Natural killer cell (primary cell): ENCODE data around the gene EGFR. TPM values are rescaled to one million over a fixed set of nuclear protein-coding genes. Genes with fewer than 3 reads are reported as not detected.

Experiments
- ATAC-seq, 3 donors: fragments of 150-1000 bp in 2 of 3; fragments of 200-7000 bp in 1 of 3; cut with Tn5 transposase; 1 replicate in 1 of 3; 2 replicates in 2 of 3; pipeline ENCODE4 v1.10.0; 2021; ENCODE audit warnings: mild to moderate bottlenecking in 2 of 3, moderate library complexity in 2 of 3
- DNase-seq, 2 donors: peaks; one replicate each; pipeline versions ENCODE4 v3.0.0 to v3.0.0-alpha.2; 2013 to 2021; ENCODE audit warnings: mixed read lengths in 1 of 2
- H3K27ac ChIP-seq: one replicate; pipeline ENCODE4 v1.5.1; 2013; ENCODE audit warnings: mild to moderate bottlenecking, low read length
- H3K27me3 ChIP-seq: one replicate; pipeline ENCODE4 v1.6.1; 2013; ENCODE audit warnings: low read length; ENCODE audit not compliant: control insufficient read depth, insufficient read depth
- H3K36me3 ChIP-seq: one replicate; pipeline ENCODE4 v1.6.1; 2013; ENCODE audit warnings: low read length; ENCODE audit not compliant: control insufficient read depth, insufficient read depth
- H3K4me1 ChIP-seq: one replicate; pipeline ENCODE4 v1.6.1; 2013; ENCODE audit warnings: low read length; ENCODE audit not compliant: control insufficient read depth, insufficient read depth
- H3K4me3 ChIP-seq: one replicate; pipeline ENCODE4 v1.5.1; 2013; ENCODE audit warnings: low read length
- H3K9me3 ChIP-seq: one replicate; pipeline ENCODE4 v1.6.1; 2013; ENCODE audit warnings: low read length; ENCODE audit not compliant: control insufficient read depth, insufficient read depth
- H3K27ac Mint-ChIP-seq, 2 donors: one replicate each; pipeline ENCODE4 v1.8.0; 2022; ENCODE audit warnings: mild to moderate bottlenecking in 2 of 2, mixed read lengths in 2 of 2, moderate library complexity in 1 of 2
- H3K27me3 Mint-ChIP-seq, 2 donors: one replicate each; pipeline ENCODE4 v1.8.0; 2022; ENCODE audit warnings: low read depth in 2 of 2, mixed read lengths in 2 of 2
- H3K36me3 Mint-ChIP-seq: one replicate; pipeline ENCODE4 v1.8.0; 2022; ENCODE audit warnings: mixed read lengths
- H3K4me1 Mint-ChIP-seq, 2 donors: one replicate each; pipeline ENCODE4 v1.8.0; 2022; ENCODE audit warnings: mixed read lengths in 2 of 2
- H3K4me3 Mint-ChIP-seq: one replicate; pipeline ENCODE4 v1.8.0; 2022; ENCODE audit warnings: mild to moderate bottlenecking, moderate library complexity, mixed read lengths
- H3K9me3 Mint-ChIP-seq, 2 donors: one replicate each; pipeline ENCODE4 v1.8.0; 2022; ENCODE audit warnings: mixed read lengths in 2 of 2
- CTCF ChIP-seq: fragments of 200-600 bp; IDR thresholded peaks from one replicate; pipeline ENCODE4 v1.8.0; 2022; ENCODE audit warnings: antibody characterized with exemption
- WGBS: methylation state at CpG from one replicate; pipeline ENCODE4 v1.1.7; 2013; ENCODE audit warnings: missing lambda C conversion rate; ENCODE audit not compliant: insufficient coverage; 5-methylcytosine and 5-hydroxymethylcytosine counted together
- intact Hi-C: fragments of 100-400 bp; cut with micrococcal nuclease; formaldehyde crosslinking; loops from one replicate; pipeline ENCODE4 v1.14.2; 2022
- total RNA-seq, 4 donors: library from RNA; stranded (reverse); fragments of 120-200 nt in 1 of 4; gene quantifications; one replicate each; pipeline versions ENCODE4 v1.2.3 to v1.2.4, GENCODE V29; 2013 to 2022

The EGFR gene
- total RNA-seq, 3 donors from 2014 or later (not counting 1 experiment from before 2014, with no cell fraction given) = not detected

DNA sequence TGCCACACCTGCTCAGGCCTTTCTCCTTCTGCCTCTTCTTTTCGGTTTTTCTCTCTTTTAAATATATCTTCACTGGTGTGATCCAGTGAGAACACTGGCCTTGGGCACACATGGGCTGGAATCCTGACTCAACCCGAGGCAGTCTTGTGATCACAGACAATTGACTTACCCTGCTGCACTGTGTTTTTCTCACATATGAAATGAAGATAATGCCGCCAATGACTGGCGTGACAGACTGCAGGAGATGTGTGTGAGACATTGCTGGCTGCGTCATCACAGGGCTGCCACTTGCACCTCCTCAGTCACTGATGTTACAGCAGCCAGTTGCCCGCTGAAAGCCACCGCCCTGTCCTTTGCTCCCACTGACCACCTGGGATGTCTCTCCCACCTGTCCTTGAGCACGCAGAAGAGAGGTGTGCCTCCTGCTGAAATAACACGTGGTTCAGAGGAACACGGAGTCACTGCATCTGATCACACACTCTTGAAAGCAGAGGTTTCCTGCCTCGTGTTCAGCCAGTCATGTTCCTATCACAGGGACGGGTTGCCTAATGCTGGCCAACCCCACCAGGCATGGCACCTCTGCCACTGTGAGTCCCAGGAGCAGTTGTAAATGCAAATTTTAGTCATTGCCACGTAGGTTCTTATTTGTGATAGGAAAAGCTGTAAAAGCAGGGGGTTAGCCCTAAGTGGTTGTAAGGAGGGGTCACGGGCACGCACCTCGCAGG, 221.8 kb downstream of the EGFR start:
- Mint-ChIP-seq H3K27ac (peak overlapping the region in 1 of 2 donors; percentile 16), H3K27me3 (peaks cover 12 to 23% of the 10 kb centered on the region in 2 donors), H3K4me3 (no peak overlapping the region), H3K9me3 (no peaks in the 10 kb centered on the region), H3K4me1 (peaks cover 0 to 8% of the 10 kb centered on the region in 2 donors), H3K36me3 (no peaks in the 10 kb centered on the region)
- no peaks in the 10 kb centered on the region for H3K36me3 ChIP-seq
- intact Hi-C loops = no loop called here
- H3K4me3 ChIP-seq = no peak overlapping the region
- no peaks in the 10 kb centered on the region for H3K27me3 ChIP-seq
- no peaks in the 10 kb centered on the region for H3K4me1 ChIP-seq
- no peak for TF ChIP-seq CTCF
- peak in 1 of 2 donors; percentile 27 for DNase-seq
- 77% methylated on average over 16 of the region's 16 CpGs for WGBS
- peak; percentile 61 to 72 (median 66) for ATAC-seq
- no peaks in the 10 kb centered on the region for H3K9me3 ChIP-seq
- H3K27ac ChIP-seq = no peak overlapping the region

DNA sequence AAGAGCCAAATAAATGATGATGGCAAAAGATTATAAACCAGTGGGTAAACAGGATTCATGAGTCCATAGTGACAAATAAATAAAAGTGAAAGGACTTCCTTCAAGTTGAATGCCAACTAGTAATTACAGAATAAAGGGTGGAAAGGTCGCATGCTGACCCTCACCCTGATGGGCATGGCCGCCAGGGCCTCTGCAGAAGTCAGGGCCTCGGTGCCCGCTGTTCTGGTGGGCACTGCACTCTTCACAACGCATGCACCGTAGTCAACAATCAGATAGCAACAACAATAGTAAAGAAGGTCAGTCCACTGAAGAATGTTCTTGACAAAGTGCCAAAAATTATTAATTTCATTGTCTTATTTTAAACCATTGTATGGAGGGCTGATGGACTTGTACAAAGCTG, 223.1 kb downstream of the EGFR start:
- TF ChIP-seq CTCF = no peak
- Mint-ChIP-seq H3K27me3 (peaks cover 12 to 14% of the 10 kb centered on the region in 2 donors), H3K9me3 (no peaks in the 10 kb centered on the region), H3K36me3 (no peaks in the 10 kb centered on the region), H3K27ac (no peak overlapping the region), H3K4me1 (peaks cover 0 to 8% of the 10 kb centered on the region in 2 donors), H3K4me3 (no peak overlapping the region)
- H3K4me3 ChIP-seq = no peak overlapping the region
- 93% methylated on average over 6 of the region's 6 CpGs for WGBS
- no peaks in the 10 kb centered on the region for H3K9me3 ChIP-seq
- ATAC-seq = no peak
- no peaks in the 10 kb centered on the region for H3K4me1 ChIP-seq
- DNase-seq = no peak
- intact Hi-C loops = no loop called here
- H3K27me3 ChIP-seq = no peaks in the 10 kb centered on the region
- H3K27ac ChIP-seq = no peak overlapping the region
- H3K36me3 ChIP-seq = no peaks in the 10 kb centered on the region

GRCh38 chr7:55242613-55243012, 223.8 kb downstream of the EGFR start:
- H3K9me3 ChIP-seq = no peaks in the 10 kb centered on the region
- no peak overlapping the region for H3K27ac ChIP-seq
- H3K27me3 Mint-ChIP-seq = peaks cover 12 to 14% of the 10 kb centered on the region in 2 donors
- H3K27ac Mint-ChIP-seq = no peak overlapping the region
- H3K36me3 Mint-ChIP-seq = no peaks in the 10 kb centered on the region
- H3K4me3 ChIP-seq = no peak overlapping the region
- intact Hi-C loops = no loop called here
- 72% methylated on average over 2 of the region's 2 CpGs for WGBS
- no peaks in the 10 kb centered on the region for H3K36me3 ChIP-seq
- H3K4me3 Mint-ChIP-seq = no peak overlapping the region
- ATAC-seq (no peak), DNase-seq (no peak)
- no peaks in the 10 kb centered on the region for H3K27me3 ChIP-seq
- TF ChIP-seq CTCF = no peak
- no peaks in the 10 kb centered on the region for H3K9me3 Mint-ChIP-seq
- H3K4me1 Mint-ChIP-seq = peaks cover 0 to 8% of the 10 kb centered on the region in 2 donors
- H3K4me1 ChIP-seq = no peaks in the 10 kb centered on the region
